ENCODE measurements around the gene UCK2.

DNA sequence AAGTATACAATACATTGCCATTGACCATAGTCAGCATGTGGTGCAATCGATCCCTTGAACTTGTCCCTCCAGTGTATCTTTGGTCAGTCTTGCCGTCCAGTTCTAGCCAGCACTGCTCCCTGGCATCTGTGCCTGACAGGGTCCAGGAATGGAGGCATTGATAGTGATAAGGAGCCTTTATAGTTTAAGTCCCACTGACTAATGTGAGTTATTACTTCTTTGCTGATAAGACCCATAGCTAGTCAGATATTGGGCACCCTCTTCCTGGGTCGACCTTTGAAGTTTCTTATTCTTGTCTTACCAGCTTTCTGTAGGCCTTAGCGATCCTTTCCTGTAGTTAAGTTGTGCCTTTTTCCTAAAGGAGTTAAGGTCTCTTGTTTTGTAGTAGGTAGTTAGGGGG lies 13.0 kb downstream of the UCK2 start:
- TF ChIP-seq, protein P1, sequence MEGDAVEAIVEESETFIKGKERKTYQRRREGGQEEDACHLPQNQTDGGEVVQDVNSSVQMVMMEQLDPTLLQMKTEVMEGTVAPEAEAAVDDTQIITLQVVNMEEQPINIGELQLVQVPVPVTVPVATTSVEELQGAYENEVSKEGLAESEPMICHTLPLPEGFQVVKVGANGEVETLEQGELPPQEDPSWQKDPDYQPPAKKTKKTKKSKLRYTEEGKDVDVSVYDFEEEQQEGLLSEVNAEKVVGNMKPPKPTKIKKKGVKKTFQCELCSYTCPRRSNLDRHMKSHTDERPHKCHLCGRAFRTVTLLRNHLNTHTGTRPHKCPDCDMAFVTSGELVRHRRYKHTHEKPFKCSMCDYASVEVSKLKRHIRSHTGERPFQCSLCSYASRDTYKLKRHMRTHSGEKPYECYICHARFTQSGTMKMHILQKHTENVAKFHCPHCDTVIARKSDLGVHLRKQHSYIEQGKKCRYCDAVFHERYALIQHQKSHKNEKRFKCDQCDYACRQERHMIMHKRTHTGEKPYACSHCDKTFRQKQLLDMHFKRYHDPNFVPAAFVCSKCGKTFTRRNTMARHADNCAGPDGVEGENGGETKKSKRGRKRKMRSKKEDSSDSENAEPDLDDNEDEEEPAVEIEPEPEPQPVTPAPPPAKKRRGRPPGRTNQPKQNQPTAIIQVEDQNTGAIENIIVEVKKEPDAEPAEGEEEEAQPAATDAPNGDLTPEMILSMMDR (IDR thresholded peaks at IDR 0.05) = no peak
- no peak for TF ChIP-seq POLR2AphosphoS5 (IDR thresholded peaks at IDR 0.05; ENCODE audit: insufficient read depth in 1 of 2, low read depth in 1 of 2)
